Colon (tissue), 2 donors: Measurements from ENCODE around the gene CNTRL.

ENCODE experiments used
- FAIRE-seq: peaks from 2 replicates; lab custom pipeline; 2012; peaks lifted over from hg19 to GRCh38; lab: Jason Lieb, UNC
- donor health status: control.
- donor health status: control.

CNTRL gene

GRCh38 chr9:121179930-121180681 lies 105.4 kb downstream of the CNTRL start:
- no peak for FAIRE-seq

GRCh38 chr9:121182101-121182836 lies 107.5 kb downstream of the CNTRL start:
- FAIRE-seq: no peak

GRCh38 chr9:121182989-121183388 lies 108.2 kb downstream of the CNTRL start:
- FAIRE-seq: no peak

- FAIRE-seq: no peak
Observed at GRCh38 chr9:121183666-121184423, 109.1 kb downstream of the CNTRL start.

- no peak for FAIRE-seq
Observed at GRCh38 chr9:121184463-121184862, 109.7 kb downstream of the CNTRL start.

GRCh38 chr9:121185178-121185745 lies 110.5 kb downstream of the CNTRL start:
- no peak for FAIRE-seq

GRCh38 chr9:121185774-121186403 lies 111.1 kb downstream of the CNTRL start:
- no peak for FAIRE-seq

- FAIRE-seq: no peak
Observed at GRCh38 chr9:121187636-121188305, 113.0 kb downstream of the CNTRL start.

GRCh38 chr9:121189006-121189405 lies 114.3 kb downstream of the CNTRL start:
- FAIRE-seq: no peak

- no peak for FAIRE-seq
Observed at GRCh38 chr9:121189660-121190059, 114.9 kb downstream of the CNTRL start.

GRCh38 chr9:121191235-121191634 lies 116.5 kb downstream of the CNTRL start:
- FAIRE-seq: no peak

- no peak for FAIRE-seq
Observed at GRCh38 chr9:121192518-121192917, 117.8 kb downstream of the CNTRL start.

GRCh38 chr9:121192959-121193640 lies 118.3 kb downstream of the CNTRL start:
- FAIRE-seq: no peak

- no peak for FAIRE-seq
Observed at GRCh38 chr9:121194730-121195129, 120.0 kb downstream of the CNTRL start.

GRCh38 chr9:121196389-121196788 lies 121.6 kb downstream of the CNTRL start:
- no peak for FAIRE-seq

GRCh38 chr9:121197132-121197531 lies 122.4 kb downstream of the CNTRL start:
- no peak for FAIRE-seq

GRCh38 chr9:121198512-121199042 lies 123.8 kb downstream of the CNTRL start:
- FAIRE-seq: no peak

- FAIRE-seq: no peak
Observed at GRCh38 chr9:121199921-121200320, 125.2 kb downstream of the CNTRL start.

- FAIRE-seq: no peak
Observed at GRCh38 chr9:121200356-121200755, 125.6 kb downstream of the CNTRL start.

- FAIRE-seq: no peak
Observed at GRCh38 chr9:121201045-121201737, 126.4 kb downstream of the CNTRL start.
